Neural progenitor cell (in vitro differentiated cells): ENCODE measurements around the gene GPR142. TPM values are rescaled to one million over a fixed set of nuclear protein-coding genes. Genes with fewer than 3 reads are reported as not detected.

Experiments used
- DNase-seq: peaks from one replicate; pipeline ENCODE4 v3.0.0-alpha.2; 2016; ENCODE audit warnings: low spot score
- H2AFZ ChIP-seq: fragments of 200-600 bp; sonication (generic); replicated peaks from 2 replicates; pipeline ENCODE4 v1.6.1; 2016; ENCODE audit warnings: antibody characterized with exemption
- H3F3A ChIP-seq: fragments of 200-600 bp; sonication (generic); 2 replicates; pipeline ENCODE4 v1.6.1; 2016; ENCODE audit warnings: antibody characterized with exemption, low read depth
- H3K27ac ChIP-seq: fragments of 200-600 bp; sonication (generic); 2 replicates; pipeline ENCODE4 v1.5.1; 2016; ENCODE audit warnings: mild to moderate bottlenecking
- H3K27me3 ChIP-seq: fragments of 200-600 bp; sonication (generic); 2 replicates; pipeline ENCODE4 v1.6.1; 2016; ENCODE audit warnings: mild to moderate bottlenecking, moderate library complexity
- H3K36me3 ChIP-seq: fragments of 200-600 bp; sonication (generic); 2 replicates; pipeline ENCODE4 v1.5.1; 2016
- H3K4me1 ChIP-seq: fragments of 200-600 bp; sonication (generic); 2 replicates; pipeline ENCODE4 v1.6.1; 2016; ENCODE audit warnings: mixed run types
- H3K4me2 ChIP-seq: fragments of 200-600 bp; sonication (generic); 2 replicates; pipeline ENCODE4 v1.6.1; 2016
- H3K4me3 ChIP-seq: fragments of 200-600 bp; sonication (generic); 2 replicates; pipeline ENCODE4 v1.5.1; 2016
- H3K79me2 ChIP-seq: fragments of 200-600 bp; sonication (generic); 2 replicates; pipeline ENCODE4 v1.6.1; 2016; ENCODE audit warnings: low read depth
- H3K9ac ChIP-seq: fragments of 200-600 bp; sonication (generic); 2 replicates; pipeline ENCODE4 v1.6.1; 2016
- H3K9me3 ChIP-seq: fragments of 200-600 bp; sonication (generic); 2 replicates; pipeline ENCODE4 v1.5.1; 2016; ENCODE audit warnings: low read depth
- H4K20me1 ChIP-seq: fragments of 200-600 bp; sonication (generic); 2 replicates; pipeline ENCODE4 v1.6.1; 2016; ENCODE audit warnings: low read depth
- H3K27ac Mint-ChIP-seq: 3 replicates; pipeline ENCODE4 v1.8.0; 2021; ENCODE audit warnings: mixed read lengths
- H3K27me3 Mint-ChIP-seq: 2 replicates; pipeline ENCODE4 v1.8.0; 2022; ENCODE audit warnings: low read depth, mild to moderate bottlenecking, inconsistent platforms, moderate library complexity, mixed read lengths; ENCODE audit not compliant: insufficient read depth
- H3K36me3 Mint-ChIP-seq: 3 replicates; pipeline ENCODE4 v1.8.0; 2021; ENCODE audit warnings: mixed read lengths
- H3K4me1 Mint-ChIP-seq: 3 replicates; pipeline ENCODE4 v1.8.0; 2021; ENCODE audit warnings: mixed read lengths
- H3K4me3 Mint-ChIP-seq: 3 replicates; pipeline ENCODE4 v1.8.0; 2021; ENCODE audit warnings: mild to moderate bottlenecking, moderate library complexity, mixed read lengths
- H3K9me3 Mint-ChIP-seq: 3 replicates; pipeline ENCODE4 v1.8.0; 2020; ENCODE audit warnings: mixed read lengths
- CTCF ChIP-seq: fragments of 200-600 bp; sonication (generic); IDR thresholded peaks from 2 replicates; pipeline ENCODE4 v1.5.1; 2017; ENCODE audit warnings: antibody characterized with exemption, mild to moderate bottlenecking
- EZH2 ChIP-seq: fragments of 200-600 bp; sonication (generic); IDR thresholded peaks from 2 replicates; pipeline ENCODE4 v1.6.1; 2017; ENCODE audit warnings: antibody characterized with exemption, mild to moderate bottlenecking, moderate library complexity
- EZH2phosphoT487 ChIP-seq: fragments of 200-600 bp; sonication (generic); IDR thresholded peaks from 2 replicates; pipeline ENCODE4 v1.6.1; 2017; ENCODE audit warnings: antibody characterized with exemption
- total RNA-seq: library from RNA; depleted of rRNA; stranded (reverse); fragments of >200 nt; gene quantifications from 2 replicates; pipeline ENCODE4 v1.2.3, GENCODE V29; 2015; ENCODE audit warnings: low replicate concordance

Gene GPR142
- total RNA-seq, 1 donor from 2014 or later = not detected

- H3K27ac ChIP-seq = peak within 1 kb of the TSS; percentile 68
- DNase-seq = peak; percentile 97
- peak within 1 kb of the TSS; percentile 49 for H3K4me3 ChIP-seq
- H3K9ac ChIP-seq = no peak within 1 kb of the TSS
- H3K4me1 Mint-ChIP-seq = peaks cover 55% of the 10 kb centered on the region
- no peaks in the 10 kb centered on the region for H3K9me3 Mint-ChIP-seq
- no peaks in the 10 kb centered on the region for H3K36me3 ChIP-seq
- H3F3A ChIP-seq = peaks cover 20% of the 10 kb centered on the region
- peaks cover 2% of the 10 kb centered on the region for H3K27me3 Mint-ChIP-seq
- peak within 1 kb of the TSS; percentile 86 for H3K4me3 Mint-ChIP-seq
- peaks cover 6% of the 10 kb centered on the region for H3K36me3 Mint-ChIP-seq
- H4K20me1 ChIP-seq = no peaks in the 10 kb centered on the region
- H2AFZ ChIP-seq = peak within 1 kb of the TSS; percentile 74
- peaks cover 29% of the 10 kb centered on the region for H3K4me1 ChIP-seq
- peak within 1 kb of the TSS; percentile 81 for H3K4me2 ChIP-seq
- H3K27me3 ChIP-seq = peaks cover 9% of the 10 kb centered on the region
- TF ChIP-seq EZH2 (no peak), CTCF (peak; percentile 96)
- no peaks in the 10 kb centered on the region for H3K9me3 ChIP-seq
- peak within 1 kb of the TSS; percentile 94 for H3K27ac Mint-ChIP-seq
- H3K79me2 ChIP-seq = peaks cover 11% of the 10 kb centered on the region
These were observed 5.9 kb upstream of the GPR142 start, which contains the start of gene BTBD17 for GRCh38 chr17:74361230-74362068. Gene BTBD17, minus strand, starts transcription at chr17:74361868. Its CDS starts 49 bp downstream, at chr17:74361819.

DNA sequence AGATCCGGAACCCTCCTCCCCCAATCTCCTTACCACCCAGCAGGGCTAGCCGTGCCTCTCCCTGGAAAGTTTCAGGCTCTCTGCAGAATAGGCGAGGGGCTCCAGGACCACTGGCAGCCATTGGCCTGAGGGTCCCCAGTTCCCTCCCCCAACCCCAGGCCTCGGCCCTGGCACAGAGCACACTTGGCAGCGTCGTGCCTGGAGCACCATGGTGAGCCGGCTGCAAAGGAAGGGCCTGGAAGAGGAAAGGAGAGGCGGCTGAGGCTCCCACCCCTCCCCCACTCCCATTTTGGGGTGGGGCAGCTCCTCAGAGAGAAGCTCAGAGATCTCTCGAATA is 5.3 kb upstream of the GPR142 start:
- no peaks in the 10 kb centered on the region for H3K36me3 ChIP-seq
- H3K27ac ChIP-seq = peak overlapping the region; percentile 68
- no peak overlapping the region for H2AFZ ChIP-seq
- H3K4me1 Mint-ChIP-seq = peaks cover 55% of the 10 kb centered on the region
- DNase-seq = no peak
- TF ChIP-seq EZH2 (no peak), CTCF (no peak), EZH2phosphoT487 (no peak)
- no peaks in the 10 kb centered on the region for H3K9me3 ChIP-seq
- H3F3A ChIP-seq = peaks cover 20% of the 10 kb centered on the region
- H3K9ac ChIP-seq = no peak overlapping the region
- no peaks in the 10 kb centered on the region for H4K20me1 ChIP-seq
- H3K4me3 ChIP-seq = peak overlapping the region; percentile 49
- peaks cover 29% of the 10 kb centered on the region for H3K4me1 ChIP-seq
- peaks cover 6% of the 10 kb centered on the region for H3K27me3 ChIP-seq
- no peaks in the 10 kb centered on the region for H3K9me3 Mint-ChIP-seq
- H3K27me3 Mint-ChIP-seq = peaks cover 2% of the 10 kb centered on the region
- H3K79me2 ChIP-seq = peaks cover 11% of the 10 kb centered on the region
- peak overlapping the region; percentile 94 for H3K27ac Mint-ChIP-seq
- H3K4me2 ChIP-seq = peak overlapping the region; percentile 81
- peaks cover 6% of the 10 kb centered on the region for H3K36me3 Mint-ChIP-seq
- peak overlapping the region; percentile 86 for H3K4me3 Mint-ChIP-seq

- H3K36me3 ChIP-seq = no peaks in the 10 kb centered on the region
- peaks cover 4% of the 10 kb centered on the region for H3K27me3 Mint-ChIP-seq
- H3K4me1 Mint-ChIP-seq = peaks cover 52% of the 10 kb centered on the region
- peaks cover 11% of the 10 kb centered on the region for H3K79me2 ChIP-seq
- no peaks in the 10 kb centered on the region for H3K27me3 ChIP-seq
- peak overlapping the region; percentile 68 for H3K27ac ChIP-seq
- H3K9me3 ChIP-seq = no peaks in the 10 kb centered on the region
- peak overlapping the region; percentile 72 for H3K4me3 Mint-ChIP-seq
- H3K36me3 Mint-ChIP-seq = peaks cover 4% of the 10 kb centered on the region
- no peak for DNase-seq
- peak overlapping the region; percentile 94 for H3K27ac Mint-ChIP-seq
- H3K9ac ChIP-seq = no peak overlapping the region
- peak overlapping the region; percentile 5 for H2AFZ ChIP-seq
- peak overlapping the region; percentile 81 for H3K4me2 ChIP-seq
- H3K4me3 ChIP-seq = no peak overlapping the region
- H4K20me1 ChIP-seq = no peaks in the 10 kb centered on the region
- peaks cover 20% of the 10 kb centered on the region for H3F3A ChIP-seq
- TF ChIP-seq EZH2phosphoT487 (no peak), CTCF (no peak), EZH2 (no peak)
- H3K9me3 Mint-ChIP-seq = no peaks in the 10 kb centered on the region
- peaks cover 29% of the 10 kb centered on the region for H3K4me1 ChIP-seq
These were observed 4.4 kb upstream of the GPR142 start for GRCh38 chr17:74362810-74363498.
